DOHH2 (cell line): Measurements from ENCODE around the gene RMP24.

Experiments used
- H3F3A ChIP-seq: fragments of 200-600 bp; sonication (generic), shearing (Covaris generic); 2 replicates; pipeline ENCODE4 v1.6.0; 2016; ENCODE audit warnings: antibody characterized with exemption, mild to moderate bottlenecking; ENCODE audit not compliant: control insufficient read depth, insufficient read depth
- H3K27ac ChIP-seq: fragments of 200-600 bp; sonication (generic); 2 replicates; pipeline ENCODE4 v1.5.1; 2014; ENCODE audit warnings: low read depth, mild to moderate bottlenecking, low read length, moderate library complexity
- H3K27me3 ChIP-seq: fragments of 200-600 bp; sonication (generic); 2 replicates; pipeline ENCODE4 v1.6.1; 2014; ENCODE audit warnings: mild to moderate bottlenecking, low read length, mixed read lengths; ENCODE audit not compliant: control insufficient read depth
- H3K36me3 ChIP-seq: fragments of 200-600 bp; sonication (generic); 2 replicates; pipeline ENCODE4 v1.6.1; 2014; ENCODE audit warnings: mild to moderate bottlenecking, low read length, moderate library complexity, mixed read lengths; ENCODE audit not compliant: control insufficient read depth
- H3K4me1 ChIP-seq: fragments of 200-600 bp; sonication (generic); 2 replicates; pipeline ENCODE4 v1.6.1; 2014; ENCODE audit warnings: mild to moderate bottlenecking, low read length, mixed read lengths; ENCODE audit not compliant: control insufficient read depth
- H3K4me2 ChIP-seq: fragments of 200-600 bp; sonication (generic); 2 replicates; pipeline ENCODE4 v1.6.0; 2014; ENCODE audit warnings: mild to moderate bottlenecking, low read length, moderate library complexity
- H3K4me3 ChIP-seq: fragments of 200-600 bp; sonication (generic); 2 replicates; pipeline ENCODE4 v1.5.1; 2014; ENCODE audit warnings: mild to moderate bottlenecking, low read length, mixed read lengths
- H3K79me2 ChIP-seq: fragments of 200-600 bp; sonication (generic); 2 replicates; pipeline ENCODE4 v1.6.1; 2014; ENCODE audit warnings: mild to moderate bottlenecking, low read length, mixed read lengths; ENCODE audit not compliant: control insufficient read depth
- H3K9me2 ChIP-seq: fragments of 200-600 bp; sonication (generic); replicated peaks from 2 replicates; pipeline ENCODE4 v1.6.1; 2014; ENCODE audit warnings: mild to moderate bottlenecking, low read length, mixed read lengths; ENCODE audit not compliant: control insufficient read depth
- H3K9me3 ChIP-seq: fragments of 200-600 bp; sonication (generic); 2 replicates; pipeline ENCODE4 v1.6.1; 2014; ENCODE audit warnings: antibody characterized with exemption, low read length, mixed read lengths; ENCODE audit not compliant: control insufficient read depth, insufficient read depth
- H4K20me1 ChIP-seq: fragments of 200-600 bp; sonication (generic); 2 replicates; pipeline ENCODE4 v1.6.0; 2014; ENCODE audit warnings: low read depth, mild to moderate bottlenecking, antibody characterized with exemption, low read length, moderate library complexity; ENCODE audit not compliant: control insufficient read depth, insufficient read depth
- CTCF ChIP-seq: fragments of 200-600 bp; sonication (generic); IDR thresholded peaks from one replicate; pipeline ENCODE4 v1.5.1; 2014; ENCODE audit warnings: antibody characterized with exemption, mild to moderate bottlenecking, low read depth, low read length; ENCODE audit not compliant: poor library complexity, severe bottlenecking
- EZH2phosphoT487 ChIP-seq: fragments of 200-600 bp; sonication (generic); IDR thresholded peaks from 2 replicates; pipeline ENCODE4 v1.6.1; 2017; ENCODE audit warnings: borderline replicate concordance, mild to moderate bottlenecking, antibody characterized with exemption, low read length, moderate library complexity, mixed read lengths

The RMP24 gene

GRCh38 chr18:35927430-35927829 is 45.0 kb upstream of the RMP24 start:
- Histone ChIP-seq H3K36me3 (no peaks in the 10 kb centered on the region), H3K4me2 (no peak overlapping the region), H3K4me3 (no peak overlapping the region), H3K27ac (no peak overlapping the region), H4K20me1 (no peaks in the 10 kb centered on the region), H3K79me2 (no peaks in the 10 kb centered on the region), H3K27me3 (peaks cover 19% of the 10 kb centered on the region), H3K4me1 (no peaks in the 10 kb centered on the region), H3F3A (no peaks in the 10 kb centered on the region), H3K9me2 (no peaks in the 10 kb centered on the region), H3K9me3 (no peaks in the 10 kb centered on the region)
- TF ChIP-seq CTCF, result no peak

GRCh38 chr18:35933982-35934381 is 38.5 kb upstream of the RMP24 start:
- Histone ChIP-seq H3K27ac (no peak overlapping the region), H3K36me3 (no peaks in the 10 kb centered on the region), H3K4me3 (no peak overlapping the region), H3K4me1 (no peaks in the 10 kb centered on the region), H4K20me1 (no peaks in the 10 kb centered on the region), H3K9me3 (no peaks in the 10 kb centered on the region), H3K27me3 (no peaks in the 10 kb centered on the region), H3K9me2 (no peaks in the 10 kb centered on the region), H3K79me2 (no peaks in the 10 kb centered on the region), H3F3A (no peaks in the 10 kb centered on the region), H3K4me2 (no peak overlapping the region)
- TF ChIP-seq CTCF, result no peak

- H3K4me1 ChIP-seq, result no peaks in the 10 kb centered on the region
- TF ChIP-seq CTCF (no peak), EZH2phosphoT487 (no peak)
- no peaks in the 10 kb centered on the region for H3F3A ChIP-seq
- no peaks in the 10 kb centered on the region for H3K9me3 ChIP-seq
- no peaks in the 10 kb centered on the region for H3K36me3 ChIP-seq
- no peak overlapping the region for H3K4me3 ChIP-seq
- no peaks in the 10 kb centered on the region for H4K20me1 ChIP-seq
- H3K27me3 ChIP-seq, result no peaks in the 10 kb centered on the region
- H3K9me2 ChIP-seq, result no peaks in the 10 kb centered on the region
- H3K4me2 ChIP-seq, result no peak overlapping the region
- H3K27ac ChIP-seq, result no peak overlapping the region
- H3K79me2 ChIP-seq, result no peaks in the 10 kb centered on the region
Measured at GRCh38 chr18:35934891-35935290, 37.6 kb upstream of the RMP24 start.

GRCh38 chr18:35935805-35936204 is 36.7 kb upstream of the RMP24 start:
- TF ChIP-seq EZH2phosphoT487 (no peak), CTCF (no peak)
- Histone ChIP-seq H3K27me3 (no peaks in the 10 kb centered on the region), H3K4me2 (no peak overlapping the region), H3K9me3 (no peaks in the 10 kb centered on the region), H3K9me2 (no peaks in the 10 kb centered on the region), H3K36me3 (no peaks in the 10 kb centered on the region), H3K79me2 (no peaks in the 10 kb centered on the region), H4K20me1 (no peaks in the 10 kb centered on the region), H3K4me1 (no peaks in the 10 kb centered on the region), H3K4me3 (no peak overlapping the region), H3K27ac (no peak overlapping the region), H3F3A (no peaks in the 10 kb centered on the region)
